Caco-2 (cell line): ENCODE measurements around the gene ZNF142. TPM values are rescaled to one million over a fixed set of nuclear protein-coding genes. Genes with fewer than 3 reads are reported as not detected.
A peak's percentile ranks its signal among the peaks of the same experiment; 100 is the strongest.

ENCODE experiments used
- BruUV-seq: library from RNA; stranded (reverse); fragments of 400-500 nt; replicated peaks from 2 replicates; lab custom pipeline; 2021; lab: Mats Ljungman, UMichigan
- CTCF ChIA-PET: fragments of 300-600 bp; sonication (Branson Sonifier 250); formaldehyde crosslinking; loops from one replicate; lab custom pipeline; 2022; ENCODE audit warnings: antibody characterized with exemption; lab: Charles Lee
- POLR2A ChIA-PET: fragments of 300-600 bp; sonication (Branson Sonifier 250); formaldehyde crosslinking; loops from one replicate; lab custom pipeline; 2022; ENCODE audit warnings: antibody characterized with exemption; lab: Charles Lee
- DNase-seq, 2 experiments: peaks; one replicate each; pipeline versions ENCODE4 v3.0.0 to v3.0.0-alpha.2; 2020 to 2022
- H3K27me3 ChIP-seq: replicated peaks from 2 replicates; pipeline ENCODE4 v1.6.0; 2011; ENCODE audit warnings: low read length; ENCODE audit not compliant: control insufficient read depth, insufficient read depth
- H3K36me3 ChIP-seq: 2 replicates; pipeline ENCODE4 v1.5.1; 2011; ENCODE audit warnings: low read length; ENCODE audit not compliant: control insufficient read depth, insufficient read depth
- H3K4me1 ChIP-seq: fragments of 250-450 bp; sonication (Bioruptor Pico); 2 replicates; pipeline ENCODE4 v1.5.1; 2020; ENCODE audit warnings: mild to moderate bottlenecking
- H3K4me3 ChIP-seq: 2 replicates; pipeline ENCODE4 v1.5.1; 2011; ENCODE audit warnings: low read depth, mild to moderate bottlenecking, control low read depth, low read length
- H3K9me3 ChIP-seq: fragments of 250-450 bp; sonication (Bioruptor Pico); 2 replicates; pipeline ENCODE4 v1.5.1; 2020; ENCODE audit warnings: mild to moderate bottlenecking, moderate library complexity
- H3K27ac Mint-ChIP-seq: one replicate; pipeline ENCODE4 v1.8.0; 2022; ENCODE audit warnings: mixed read lengths; ENCODE audit not compliant: unreplicated experiment
- H3K27me3 Mint-ChIP-seq: one replicate; pipeline ENCODE4 v1.8.0; 2022; ENCODE audit warnings: mixed read lengths; ENCODE audit not compliant: insufficient read depth, unreplicated experiment
- H3K36me3 Mint-ChIP-seq: one replicate; pipeline ENCODE4 v1.8.0; 2022; ENCODE audit warnings: mild to moderate bottlenecking, mixed read lengths; ENCODE audit not compliant: insufficient read depth, unreplicated experiment
- H3K4me1 Mint-ChIP-seq: one replicate; pipeline ENCODE4 v1.8.0; 2022; ENCODE audit warnings: low read depth, mixed read lengths; ENCODE audit not compliant: unreplicated experiment
- H3K4me3 Mint-ChIP-seq: one replicate; pipeline ENCODE4 v1.8.0; 2022; ENCODE audit warnings: mild to moderate bottlenecking, moderate library complexity, mixed read lengths; ENCODE audit not compliant: unreplicated experiment
- H3K9me3 Mint-ChIP-seq: one replicate; pipeline ENCODE4 v1.8.0; 2022; ENCODE audit warnings: mixed read lengths; ENCODE audit not compliant: unreplicated experiment
- intact Hi-C: fragments of 100-400 bp; cut with micrococcal nuclease; formaldehyde crosslinking; loops from one replicate; pipeline ENCODE4 v1.10.0; 2022; ENCODE audit not compliant: unreplicated experiment
- total RNA-seq: library from RNA; stranded (reverse); gene quantifications from 2 replicates; pipeline ENCODE4 v1.2.3, GENCODE V29; 2022
- TF ChIP-seq, protein P1 (sequence below), 2 experiments: fragments of 200-600 bp in 1 of 2; IDR thresholded peaks; 1 replicate in 1 of 2; 2 replicates in 1 of 2; pipeline versions ENCODE4 v1.5.1 to v1.8.0; 2011 to 2022; ENCODE audit warnings: antibody characterized with exemption in 1 of 2, control low read depth in 1 of 2, inconsistent platforms in 1 of 2, low read depth in 1 of 2, low read length in 1 of 2, mild to moderate bottlenecking in 1 of 2, moderate library complexity in 1 of 2; ENCODE audit not compliant: insufficient read depth in 1 of 2, severe bottlenecking in 1 of 2, unreplicated experiment in 1 of 2

The ZNF142 gene
- total RNA-seq, 1 experiment from 2014 or later: 37.0 TPM

DNA sequence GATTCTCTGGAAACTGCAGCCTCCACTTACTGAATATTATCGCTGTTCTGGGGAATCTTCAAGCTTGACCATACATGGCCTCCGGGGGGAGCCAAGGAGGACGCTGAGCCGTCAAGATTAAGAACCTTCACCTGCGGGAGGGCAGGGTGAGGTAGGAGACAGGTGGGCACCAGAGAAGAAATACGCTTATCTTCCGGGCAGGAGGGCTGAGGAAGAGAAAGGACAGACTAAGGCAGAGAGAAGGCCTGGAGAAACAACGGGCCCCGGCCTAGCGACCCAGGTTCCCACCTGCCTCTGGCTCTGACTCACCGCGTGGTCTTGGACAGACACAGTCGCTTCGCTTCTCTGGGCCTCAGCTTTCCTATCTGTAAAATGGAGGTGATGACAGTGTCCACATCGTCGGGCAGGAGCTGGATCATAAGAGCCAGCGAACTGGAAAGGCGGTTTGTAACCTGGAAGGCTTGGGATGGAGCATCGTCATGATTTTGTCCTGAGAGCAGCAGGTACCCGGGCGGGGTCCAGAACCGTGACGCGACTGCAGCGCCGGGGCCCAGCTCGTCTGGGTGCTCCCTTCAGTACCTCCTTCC is 659 bp downstream of the ZNF142 start:
- TF ChIP-seq, protein P1, sequence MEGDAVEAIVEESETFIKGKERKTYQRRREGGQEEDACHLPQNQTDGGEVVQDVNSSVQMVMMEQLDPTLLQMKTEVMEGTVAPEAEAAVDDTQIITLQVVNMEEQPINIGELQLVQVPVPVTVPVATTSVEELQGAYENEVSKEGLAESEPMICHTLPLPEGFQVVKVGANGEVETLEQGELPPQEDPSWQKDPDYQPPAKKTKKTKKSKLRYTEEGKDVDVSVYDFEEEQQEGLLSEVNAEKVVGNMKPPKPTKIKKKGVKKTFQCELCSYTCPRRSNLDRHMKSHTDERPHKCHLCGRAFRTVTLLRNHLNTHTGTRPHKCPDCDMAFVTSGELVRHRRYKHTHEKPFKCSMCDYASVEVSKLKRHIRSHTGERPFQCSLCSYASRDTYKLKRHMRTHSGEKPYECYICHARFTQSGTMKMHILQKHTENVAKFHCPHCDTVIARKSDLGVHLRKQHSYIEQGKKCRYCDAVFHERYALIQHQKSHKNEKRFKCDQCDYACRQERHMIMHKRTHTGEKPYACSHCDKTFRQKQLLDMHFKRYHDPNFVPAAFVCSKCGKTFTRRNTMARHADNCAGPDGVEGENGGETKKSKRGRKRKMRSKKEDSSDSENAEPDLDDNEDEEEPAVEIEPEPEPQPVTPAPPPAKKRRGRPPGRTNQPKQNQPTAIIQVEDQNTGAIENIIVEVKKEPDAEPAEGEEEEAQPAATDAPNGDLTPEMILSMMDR (IDR thresholded peaks at IDR 0.05; ENCODE audit: insufficient read depth in 1 of 2, low read depth in 1 of 2, low read length in 1 of 2, severe bottlenecking in 1 of 2, unreplicated experiment in 1 of 2): peak; percentile 67 to 84
- POLR2A ChIA-PET: interaction anchor here (0.6 to 2.3 kb wide), 5 partner anchors 13 to 240 kb away, joined by 4 to 43 read pairs (median 8); partner anchors contain the start of genes RNF25, STK36, VIL1 and WNT6

DNA sequence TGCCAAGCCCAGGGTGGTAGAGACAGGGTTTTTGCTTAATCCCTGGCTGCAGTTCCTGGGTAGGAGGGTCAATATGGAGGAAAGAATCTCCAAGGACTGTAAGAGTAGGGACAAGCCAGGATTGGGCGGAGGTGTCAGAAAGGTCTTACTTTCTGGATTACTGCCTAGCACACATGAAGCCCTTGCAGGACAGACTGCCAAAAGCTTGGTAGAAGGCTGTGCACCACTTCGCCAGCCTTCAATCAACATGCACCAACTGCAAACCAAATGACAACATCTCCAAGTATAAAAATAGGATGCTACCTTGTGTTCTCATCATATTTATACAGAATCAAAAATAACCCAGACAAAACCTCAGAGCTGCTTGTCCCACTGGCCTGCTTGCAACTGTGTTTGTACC is 3.7 kb downstream of the ZNF142 start:
- Mint-ChIP-seq H3K27ac (no peak overlapping the region), H3K4me3 (no peak overlapping the region), H3K36me3 (peaks cover 69% of the 10 kb centered on the region), H3K9me3 (no peaks in the 10 kb centered on the region), H3K27me3 (no peaks in the 10 kb centered on the region), H3K4me1 (peaks cover 9% of the 10 kb centered on the region)
- CTCF ChIA-PET: no interaction called here
- no peak overlapping the region for H3K4me3 ChIP-seq
- H3K9me3 ChIP-seq: no peaks in the 10 kb centered on the region
- DNase-seq: no peak
- no peaks in the 10 kb centered on the region; the same call in none of the 2 replicates for H3K36me3 ChIP-seq
- POLR2A ChIA-PET: no interaction called here
- intact Hi-C loops: no loop called here
- TF ChIP-seq, protein P1 (IDR thresholded peaks at IDR 0.05; ENCODE audit: insufficient read depth in 1 of 2, low read depth in 1 of 2, low read length in 1 of 2, severe bottlenecking in 1 of 2, unreplicated experiment in 1 of 2): no peak
- H3K4me1 ChIP-seq: peaks cover 6% of the 10 kb centered on the region; the same call in 1 of the 2 replicates
- BruUV-seq: no TSS peak
- no peaks in the 10 kb centered on the region for H3K27me3 ChIP-seq

More for the DNA sequence above, 659 bp downstream of the ZNF142 start:
- Mint-ChIP-seq H3K27me3 (no peaks in the 10 kb centered on the region), H3K36me3 (peaks cover 71% of the 10 kb centered on the region), H3K4me3 (peak overlapping the region; percentile 95), H3K9me3 (no peaks in the 10 kb centered on the region), H3K4me1 (peaks cover 9% of the 10 kb centered on the region), H3K27ac (peak overlapping the region; percentile 85)
- no peaks in the 10 kb centered on the region for H3K9me3 ChIP-seq
- intact Hi-C loops: loop anchor here (1.0 kb wide), 5 partner anchors 14 to 189 kb away; partner anchors contain the start of genes CNOT9, RNF25, STK36 and TTLL4
- peak; percentile 82 for DNase-seq
- H3K36me3 ChIP-seq: peaks cover 4% of the 10 kb centered on the region
- H3K4me1 ChIP-seq: peaks cover 6% of the 10 kb centered on the region; the same call in 1 of the 2 replicates
- H3K4me3 ChIP-seq: peak overlapping the region; percentile 80
- H3K27me3 ChIP-seq: no peaks in the 10 kb centered on the region
- CTCF ChIA-PET: interaction anchor here (0.6 to 3.6 kb wide), 12 partner anchors 8 to 729 kb away, joined by 3 to 77 read pairs (median 8); partner anchors contain the start of genes DNPEP, RNF25, STK36 and TTLL4
- BruUV-seq: TSS peak; percentile 76

DNA sequence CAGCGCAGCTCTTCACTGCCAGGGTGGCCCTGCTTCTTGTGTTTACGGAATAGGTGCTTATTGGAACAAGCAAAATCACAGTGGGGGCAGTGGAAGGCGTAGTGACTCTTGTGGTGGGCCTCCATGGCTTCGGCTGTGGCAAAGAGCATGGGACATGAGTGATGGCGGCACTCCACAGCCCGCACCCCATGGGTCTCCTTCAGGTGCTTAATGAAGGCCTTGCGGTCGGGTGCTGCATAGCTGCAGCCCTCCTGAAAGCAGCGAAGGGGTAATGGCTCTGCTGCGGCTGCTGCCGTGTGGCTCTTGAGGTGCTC is 10.7 kb downstream of the ZNF142 start:
- intact Hi-C loops: loop anchor here (1.0 to 10.0 kb wide), 2 partner anchors 242 to 374 kb away; partner anchors contain the start of genes AAMP and PNKD
- Mint-ChIP-seq H3K4me1 (no peaks in the 10 kb centered on the region), H3K27ac (no peak overlapping the region), H3K27me3 (no peaks in the 10 kb centered on the region), H3K4me3 (no peak overlapping the region), H3K36me3 (peaks cover 70% of the 10 kb centered on the region), H3K9me3 (no peaks in the 10 kb centered on the region)
- ChIA-PET CTCF (no interaction called here), POLR2A (no interaction called here)
- Histone ChIP-seq H3K9me3 (no peaks in the 10 kb centered on the region), H3K27me3 (no peaks in the 10 kb centered on the region), H3K36me3 (peaks cover 6% of the 10 kb centered on the region), H3K4me1 (no peaks in the 10 kb centered on the region), H3K4me3 (no peak overlapping the region)
- no TSS peak for BruUV-seq
- TF ChIP-seq, protein P1 (IDR thresholded peaks at IDR 0.05; ENCODE audit: insufficient read depth in 1 of 2, low read depth in 1 of 2, low read length in 1 of 2, severe bottlenecking in 1 of 2, unreplicated experiment in 1 of 2): no peak
- no peak for DNase-seq
